GM18867 (cell line): ENCODE results near the gene DGKZ.

Experiments
- ATAC-seq: cut with Tn5 transposase; IDR thresholded peaks from one replicate; pipeline ENCODE4 v1.9.1; 2021; ENCODE audit warnings: mild to moderate bottlenecking, moderate library complexity; ENCODE audit not compliant: unreplicated experiment

DGKZ gene

GRCh38 chr11:46322759-46323158 lies 24.5 kb upstream of the DGKZ start:
- no peak for ATAC-seq

- no peak for ATAC-seq
Measured at GRCh38 chr11:46326813-46327416, 20.3 kb upstream of the DGKZ start.

GRCh38 chr11:46327829-46328228 lies 19.4 kb upstream of the DGKZ start:
- no peak for ATAC-seq

- ATAC-seq: no peak
Measured at GRCh38 chr11:46330154-46330553, 17.1 kb upstream of the DGKZ start.

GRCh38 chr11:46330563-46331281 lies 16.5 kb upstream of the DGKZ start:
- ATAC-seq: no peak

GRCh38 chr11:46331282-46331984 lies 15.8 kb upstream of the DGKZ start:
- ATAC-seq: no peak

GRCh38 chr11:46332093-46332567 lies 15.1 kb upstream of the DGKZ start:
- ATAC-seq: no peak

- ATAC-seq: no peak
Measured at GRCh38 chr11:46332568-46333393, 14.5 kb upstream of the DGKZ start.

GRCh38 chr11:46333394-46333947 lies 13.8 kb upstream of the DGKZ start:
- ATAC-seq: no peak

GRCh38 chr11:46334211-46334610 lies 13.1 kb upstream of the DGKZ start:
- no peak for ATAC-seq

- ATAC-seq: no peak
Measured at GRCh38 chr11:46335271-46335670, 12.0 kb upstream of the DGKZ start.

- ATAC-seq: no peak
Measured at GRCh38 chr11:46335890-46336562, 11.2 kb upstream of the DGKZ start.

- no peak for ATAC-seq
Measured at GRCh38 chr11:46336563-46337180, 10.6 kb upstream of the DGKZ start.

GRCh38 chr11:46337626-46338345 lies 9.5 kb upstream of the DGKZ start:
- ATAC-seq: no peak

GRCh38 chr11:46338636-46338987 lies 8.7 kb upstream of the DGKZ start:
- ATAC-seq: no peak

GRCh38 chr11:46338988-46339666 lies 8.1 kb upstream of the DGKZ start:
- no peak for ATAC-seq

GRCh38 chr11:46339816-46340215 lies 7.4 kb upstream of the DGKZ start:
- no peak for ATAC-seq

- ATAC-seq: no peak
Measured at GRCh38 chr11:46341454-46341853, 5.8 kb upstream of the DGKZ start.

- ATAC-seq: no peak
Measured at GRCh38 chr11:46342239-46342638, 5.0 kb upstream of the DGKZ start.
